ENCODE results near the gene KRT80.

The KRT80 gene

DNA sequence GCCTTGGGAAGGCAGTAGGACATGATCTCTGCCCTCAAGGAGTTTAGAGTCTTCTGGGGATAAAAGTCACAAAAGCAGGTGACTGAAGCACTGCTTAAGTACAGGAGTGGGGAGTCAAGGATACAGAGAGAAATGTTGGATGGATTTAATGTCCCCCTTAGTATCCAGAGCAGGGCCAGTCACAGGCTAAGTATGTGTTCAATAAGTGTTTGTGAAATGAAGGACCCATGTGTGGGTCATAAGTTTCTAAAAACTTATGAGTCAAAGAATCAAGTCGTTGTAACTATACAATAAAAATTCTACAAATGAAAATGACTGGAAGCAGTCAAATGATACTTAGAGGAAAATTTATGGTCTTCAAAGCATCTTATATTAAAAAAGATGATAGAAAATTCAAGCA is 25.1 kb downstream of the KRT80 start:
- no peak for DNase-seq (ENCODE audit: low read depth)
- TF ChIP-seq, protein P1, sequence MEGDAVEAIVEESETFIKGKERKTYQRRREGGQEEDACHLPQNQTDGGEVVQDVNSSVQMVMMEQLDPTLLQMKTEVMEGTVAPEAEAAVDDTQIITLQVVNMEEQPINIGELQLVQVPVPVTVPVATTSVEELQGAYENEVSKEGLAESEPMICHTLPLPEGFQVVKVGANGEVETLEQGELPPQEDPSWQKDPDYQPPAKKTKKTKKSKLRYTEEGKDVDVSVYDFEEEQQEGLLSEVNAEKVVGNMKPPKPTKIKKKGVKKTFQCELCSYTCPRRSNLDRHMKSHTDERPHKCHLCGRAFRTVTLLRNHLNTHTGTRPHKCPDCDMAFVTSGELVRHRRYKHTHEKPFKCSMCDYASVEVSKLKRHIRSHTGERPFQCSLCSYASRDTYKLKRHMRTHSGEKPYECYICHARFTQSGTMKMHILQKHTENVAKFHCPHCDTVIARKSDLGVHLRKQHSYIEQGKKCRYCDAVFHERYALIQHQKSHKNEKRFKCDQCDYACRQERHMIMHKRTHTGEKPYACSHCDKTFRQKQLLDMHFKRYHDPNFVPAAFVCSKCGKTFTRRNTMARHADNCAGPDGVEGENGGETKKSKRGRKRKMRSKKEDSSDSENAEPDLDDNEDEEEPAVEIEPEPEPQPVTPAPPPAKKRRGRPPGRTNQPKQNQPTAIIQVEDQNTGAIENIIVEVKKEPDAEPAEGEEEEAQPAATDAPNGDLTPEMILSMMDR (conservative IDR thresholded peaks at IDR 0.05; ENCODE audit: control insufficient read depth, insufficient read depth, low read depth, low read length), result no peak
- H3K4me3 ChIP-seq (ENCODE audit: control insufficient read depth, low read depth, low read length), result no peak overlapping the region

- no peak for DNase-seq (ENCODE audit: low read depth)
- TF ChIP-seq, protein P1 (conservative IDR thresholded peaks at IDR 0.05; ENCODE audit: control insufficient read depth, insufficient read depth, low read depth, low read length), result no peak
- H3K4me3 ChIP-seq (ENCODE audit: control insufficient read depth, low read depth, low read length), result no peak overlapping the region
These were observed 26.5 kb downstream of the KRT80 start for GRCh38 chr12:52165096-52165855.

DNA sequence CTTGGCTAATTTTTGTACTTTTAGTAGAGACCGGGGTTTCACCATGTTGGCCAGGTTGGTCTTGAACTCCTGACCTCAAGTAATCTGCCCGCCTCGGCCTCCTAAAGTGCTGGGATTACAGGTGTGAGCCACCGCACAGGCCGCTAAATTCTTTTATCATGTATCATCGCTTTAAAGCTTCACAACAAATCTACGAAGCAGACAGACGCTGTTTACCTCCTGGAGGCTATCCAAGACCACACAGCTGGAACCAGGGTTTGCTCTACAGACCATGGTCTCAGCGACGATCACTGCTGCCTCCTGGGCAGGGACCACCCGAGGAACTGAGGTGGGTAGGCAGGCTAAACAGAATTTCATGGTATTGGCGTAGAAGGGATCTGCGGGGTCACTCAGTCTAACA is 27.2 kb downstream of the KRT80 start:
- TF ChIP-seq, protein P1 (conservative IDR thresholded peaks at IDR 0.05; ENCODE audit: control insufficient read depth, insufficient read depth, low read depth, low read length), result no peak
- H3K4me3 ChIP-seq (ENCODE audit: control insufficient read depth, low read depth, low read length), result no peak overlapping the region

GRCh38 chr12:52162981-52163380 is 28.8 kb downstream of the KRT80 start:
- TF ChIP-seq, protein P1 (conservative IDR thresholded peaks at IDR 0.05; ENCODE audit: control insufficient read depth, insufficient read depth, low read depth, low read length), result no peak
- no peak overlapping the region for H3K4me3 ChIP-seq (ENCODE audit: control insufficient read depth, low read depth, low read length)
- no peak for DNase-seq (ENCODE audit: low read depth)

More for the DNA sequence above, 27.2 kb downstream of the KRT80 start:
- no peak for DNase-seq (ENCODE audit: low read depth)

- no peak for DNase-seq (ENCODE audit: low read depth)
- no peak overlapping the region for H3K4me3 ChIP-seq (ENCODE audit: control insufficient read depth, low read depth, low read length)
- TF ChIP-seq, protein P1 (conservative IDR thresholded peaks at IDR 0.05; ENCODE audit: control insufficient read depth, insufficient read depth, low read depth, low read length), result no peak
These were observed 31.6 kb downstream of the KRT80 start for GRCh38 chr12:52160200-52160599.

DNA sequence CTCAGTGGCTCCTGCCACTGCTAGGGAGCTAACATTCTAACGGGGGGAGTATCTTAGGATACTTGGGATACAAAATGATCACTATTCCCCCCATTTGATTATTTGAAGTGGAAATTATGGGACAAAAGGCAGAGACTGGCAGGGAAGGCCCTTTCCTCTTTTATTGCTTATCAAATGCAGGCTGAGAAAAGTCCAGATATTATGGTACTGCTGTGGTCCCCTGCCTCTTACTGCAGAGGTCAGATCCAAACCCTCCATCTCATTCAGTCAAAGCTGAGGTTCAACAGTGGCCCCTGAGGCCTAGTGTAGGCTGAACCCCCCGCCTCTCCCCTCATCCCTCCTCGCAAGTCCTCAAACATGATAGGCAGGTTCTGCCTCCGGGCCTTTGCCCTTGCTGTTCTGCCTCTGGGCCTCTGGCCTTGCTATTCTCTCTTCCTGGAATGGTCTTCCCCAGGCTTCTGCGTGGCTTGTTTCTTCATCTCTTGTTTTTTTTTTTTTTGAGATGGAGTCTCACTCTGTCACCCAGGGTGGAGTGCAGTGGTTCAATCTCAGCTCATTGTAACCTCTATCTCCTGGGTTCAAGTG is 34.2 kb downstream of the KRT80 start:
- H3K4me3 ChIP-seq (ENCODE audit: control insufficient read depth, low read depth, low read length), result no peak overlapping the region
- no peak for DNase-seq (ENCODE audit: low read depth)
- TF ChIP-seq, protein P1 (conservative IDR thresholded peaks at IDR 0.05; ENCODE audit: control insufficient read depth, insufficient read depth, low read depth, low read length), result no peak
